ENCODE measurements around the gene CDH11.

- no peak for TF ChIP-seq CTCF (IDR thresholded peaks at IDR 0.05)
- no peak for TF ChIP-seq POLR2A (IDR thresholded peaks at IDR 0.05)
Measured at GRCh38 chr16:64996641-64997040, 125.2 kb downstream of the CDH11 start.
